GM21423 (cell line): ENCODE measurements around the gene SMIM7.
"Not testable (repeated sequence)": the region's sequence is repeated elsewhere in the genome, so short reads cannot be mapped to it uniquely, and the experiment has no call there.

Experiments
- ATAC-seq: cut with Tn5 transposase; IDR thresholded peaks from one replicate; pipeline ENCODE4 v1.9.1; 2021; ENCODE audit warnings: mild to moderate bottlenecking, moderate library complexity; ENCODE audit not compliant: unreplicated experiment

SMIM7 gene

GRCh38 chr19:16655727-16656126, 4.2 kb downstream of the SMIM7 start:
- no peak for ATAC-seq

GRCh38 chr19:16654627-16655026, 5.3 kb downstream of the SMIM7 start:
- ATAC-seq = no peak

- no peak for ATAC-seq
Observed at GRCh38 chr19:16654140-16654539, 5.8 kb downstream of the SMIM7 start.

GRCh38 chr19:16652854-16653253, 7.1 kb downstream of the SMIM7 start:
- ATAC-seq = no peak

- not testable (repeated sequence) for ATAC-seq
Observed at GRCh38 chr19:16651421-16652188, 8.3 kb downstream of the SMIM7 start.

- no peak for ATAC-seq
Observed at GRCh38 chr19:16650821-16651220, 9.1 kb downstream of the SMIM7 start.

GRCh38 chr19:16649734-16650133, 10.2 kb downstream of the SMIM7 start:
- no peak for ATAC-seq

GRCh38 chr19:16645140-16645539, 14.8 kb downstream of the SMIM7 start:
- ATAC-seq = no peak

- ATAC-seq = no peak
Observed at GRCh38 chr19:16641695-16642094, 18.2 kb downstream of the SMIM7 start.

- no peak for ATAC-seq
Observed at GRCh38 chr19:16640951-16641350, 19.0 kb downstream of the SMIM7 start.

GRCh38 chr19:16638666-16639065, 21.3 kb downstream of the SMIM7 start:
- no peak for ATAC-seq

GRCh38 chr19:16637535-16637934, 22.4 kb downstream of the SMIM7 start:
- ATAC-seq = no peak

- ATAC-seq = no peak
Observed at GRCh38 chr19:16631465-16631864, 28.5 kb downstream of the SMIM7 start.

- no peak for ATAC-seq
Observed at GRCh38 chr19:16628984-16629691, 30.8 kb downstream of the SMIM7 start.

- peak; percentile 86 for ATAC-seq
Observed at GRCh38 chr19:16628183-16628983, 31.6 kb downstream of the SMIM7 start, which contains the start of gene MED26. Gene MED26 (minus strand): TSS chr19:16628204. CDS start chr19:16627943, 261 bp downstream.

- ATAC-seq = no peak
Observed at GRCh38 chr19:16627928-16628182, 32.1 kb downstream of the SMIM7 start.

GRCh38 chr19:16627193-16627927, 32.6 kb downstream of the SMIM7 start:
- ATAC-seq = peak; percentile 5

GRCh38 chr19:16626796-16627192, 33.1 kb downstream of the SMIM7 start:
- no peak for ATAC-seq

- no peak for ATAC-seq
Observed at GRCh38 chr19:16625163-16625958, 34.6 kb downstream of the SMIM7 start.

- ATAC-seq = no peak
Observed at GRCh38 chr19:16624236-16624635, 35.7 kb downstream of the SMIM7 start.
